ENCODE measurements around the gene RNF20.
A peak's percentile ranks its signal among the peaks of the same experiment; 100 is the strongest.

DNA sequence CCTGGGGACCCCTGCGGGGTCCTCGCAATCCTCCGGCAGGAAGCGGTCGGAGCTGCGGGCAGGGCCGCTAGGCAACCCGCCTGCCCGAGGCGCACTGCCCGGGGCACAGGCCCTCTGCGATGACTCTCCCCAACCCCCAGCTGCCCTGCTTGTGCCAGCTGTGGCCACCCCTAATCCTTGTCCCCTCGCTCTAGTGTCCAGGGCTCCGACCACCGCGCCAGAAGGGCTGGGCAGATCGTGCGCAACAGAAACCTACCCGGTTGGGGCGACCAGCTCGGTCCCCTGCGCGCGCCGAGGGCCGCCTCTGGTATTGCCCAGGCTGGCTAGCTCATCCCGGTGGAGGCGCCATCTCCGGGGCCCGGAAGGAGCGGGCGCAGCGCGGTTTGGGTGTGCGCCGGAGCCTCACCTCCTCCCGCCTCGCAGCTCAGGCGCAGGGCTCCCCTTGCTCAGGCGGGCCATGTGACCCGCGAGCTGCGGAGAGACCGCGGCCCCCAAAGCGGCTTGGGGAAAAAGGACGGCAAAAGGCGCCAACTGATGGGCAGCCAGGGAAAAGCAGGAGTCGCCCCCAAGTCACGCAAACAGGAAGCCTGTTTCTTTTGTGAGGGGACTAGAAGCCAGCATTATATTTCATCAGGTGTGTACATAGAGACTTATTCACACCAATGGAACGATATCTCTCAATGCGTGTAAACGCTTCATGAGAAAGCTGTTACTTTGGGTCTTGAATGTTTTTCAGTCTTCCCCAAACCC is 46.8 kb upstream of the RNF20 start:
- TF ChIP-seq RBAK (tag by site-specific recombination; IDR thresholded peaks at IDR 0.05) = no peak
- TF ChIP-seq, protein P1, sequence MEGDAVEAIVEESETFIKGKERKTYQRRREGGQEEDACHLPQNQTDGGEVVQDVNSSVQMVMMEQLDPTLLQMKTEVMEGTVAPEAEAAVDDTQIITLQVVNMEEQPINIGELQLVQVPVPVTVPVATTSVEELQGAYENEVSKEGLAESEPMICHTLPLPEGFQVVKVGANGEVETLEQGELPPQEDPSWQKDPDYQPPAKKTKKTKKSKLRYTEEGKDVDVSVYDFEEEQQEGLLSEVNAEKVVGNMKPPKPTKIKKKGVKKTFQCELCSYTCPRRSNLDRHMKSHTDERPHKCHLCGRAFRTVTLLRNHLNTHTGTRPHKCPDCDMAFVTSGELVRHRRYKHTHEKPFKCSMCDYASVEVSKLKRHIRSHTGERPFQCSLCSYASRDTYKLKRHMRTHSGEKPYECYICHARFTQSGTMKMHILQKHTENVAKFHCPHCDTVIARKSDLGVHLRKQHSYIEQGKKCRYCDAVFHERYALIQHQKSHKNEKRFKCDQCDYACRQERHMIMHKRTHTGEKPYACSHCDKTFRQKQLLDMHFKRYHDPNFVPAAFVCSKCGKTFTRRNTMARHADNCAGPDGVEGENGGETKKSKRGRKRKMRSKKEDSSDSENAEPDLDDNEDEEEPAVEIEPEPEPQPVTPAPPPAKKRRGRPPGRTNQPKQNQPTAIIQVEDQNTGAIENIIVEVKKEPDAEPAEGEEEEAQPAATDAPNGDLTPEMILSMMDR (tag by site-specific recombination; IDR thresholded peaks at IDR 0.05) = peak; percentile 73
- TF ChIP-seq ZNF785 (tag by site-specific recombination; IDR thresholded peaks at IDR 0.05) = no peak
- no peak for TF ChIP-seq KLF9 (tag by site-specific recombination; IDR thresholded peaks at IDR 0.05; ENCODE audit: low read depth)
- peak; percentile 45 for TF ChIP-seq ZNF510 (tag by site-specific recombination; IDR thresholded peaks at IDR 0.05; ENCODE audit: insufficient replicate concordance)
- no peak for TF ChIP-seq ZBTB7A (tag by site-specific recombination; IDR thresholded peaks at IDR 0.05; ENCODE audit: low read depth)
- TF ChIP-seq ZBTB1 (tag by site-specific recombination; IDR thresholded peaks at IDR 0.05) = no peak; the same call in 1 of the 2 replicates
- TF ChIP-seq, protein P2, sequence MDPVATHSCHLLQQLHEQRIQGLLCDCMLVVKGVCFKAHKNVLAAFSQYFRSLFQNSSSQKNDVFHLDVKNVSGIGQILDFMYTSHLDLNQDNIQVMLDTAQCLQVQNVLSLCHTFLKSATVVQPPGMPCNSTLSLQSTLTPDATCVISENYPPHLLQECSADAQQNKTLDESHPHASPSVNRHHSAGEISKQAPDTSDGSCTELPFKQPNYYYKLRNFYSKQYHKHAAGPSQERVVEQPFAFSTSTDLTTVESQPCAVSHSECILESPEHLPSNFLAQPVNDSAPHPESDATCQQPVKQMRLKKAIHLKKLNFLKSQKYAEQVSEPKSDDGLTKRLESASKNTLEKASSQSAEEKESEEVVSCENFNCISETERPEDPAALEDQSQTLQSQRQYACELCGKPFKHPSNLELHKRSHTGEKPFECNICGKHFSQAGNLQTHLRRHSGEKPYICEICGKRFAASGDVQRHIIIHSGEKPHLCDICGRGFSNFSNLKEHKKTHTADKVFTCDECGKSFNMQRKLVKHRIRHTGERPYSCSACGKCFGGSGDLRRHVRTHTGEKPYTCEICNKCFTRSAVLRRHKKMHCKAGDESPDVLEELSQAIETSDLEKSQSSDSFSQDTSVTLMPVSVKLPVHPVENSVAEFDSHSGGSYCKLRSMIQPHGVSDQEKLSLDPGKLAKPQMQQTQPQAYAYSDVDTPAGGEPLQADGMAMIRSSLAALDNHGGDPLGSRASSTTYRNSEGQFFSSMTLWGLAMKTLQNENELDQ (tag by site-specific recombination; IDR thresholded peaks at IDR 0.05; ENCODE audit: low read depth) = no peak
- TF ChIP-seq, protein P3, sequence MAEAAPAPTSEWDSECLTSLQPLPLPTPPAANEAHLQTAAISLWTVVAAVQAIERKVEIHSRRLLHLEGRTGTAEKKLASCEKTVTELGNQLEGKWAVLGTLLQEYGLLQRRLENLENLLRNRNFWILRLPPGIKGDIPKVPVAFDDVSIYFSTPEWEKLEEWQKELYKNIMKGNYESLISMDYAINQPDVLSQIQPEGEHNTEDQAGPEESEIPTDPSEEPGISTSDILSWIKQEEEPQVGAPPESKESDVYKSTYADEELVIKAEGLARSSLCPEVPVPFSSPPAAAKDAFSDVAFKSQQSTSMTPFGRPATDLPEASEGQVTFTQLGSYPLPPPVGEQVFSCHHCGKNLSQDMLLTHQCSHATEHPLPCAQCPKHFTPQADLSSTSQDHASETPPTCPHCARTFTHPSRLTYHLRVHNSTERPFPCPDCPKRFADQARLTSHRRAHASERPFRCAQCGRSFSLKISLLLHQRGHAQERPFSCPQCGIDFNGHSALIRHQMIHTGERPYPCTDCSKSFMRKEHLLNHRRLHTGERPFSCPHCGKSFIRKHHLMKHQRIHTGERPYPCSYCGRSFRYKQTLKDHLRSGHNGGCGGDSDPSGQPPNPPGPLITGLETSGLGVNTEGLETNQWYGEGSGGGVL (tag by site-specific recombination; IDR thresholded peaks at IDR 0.05) = no peak
- TF ChIP-seq, protein P4, sequence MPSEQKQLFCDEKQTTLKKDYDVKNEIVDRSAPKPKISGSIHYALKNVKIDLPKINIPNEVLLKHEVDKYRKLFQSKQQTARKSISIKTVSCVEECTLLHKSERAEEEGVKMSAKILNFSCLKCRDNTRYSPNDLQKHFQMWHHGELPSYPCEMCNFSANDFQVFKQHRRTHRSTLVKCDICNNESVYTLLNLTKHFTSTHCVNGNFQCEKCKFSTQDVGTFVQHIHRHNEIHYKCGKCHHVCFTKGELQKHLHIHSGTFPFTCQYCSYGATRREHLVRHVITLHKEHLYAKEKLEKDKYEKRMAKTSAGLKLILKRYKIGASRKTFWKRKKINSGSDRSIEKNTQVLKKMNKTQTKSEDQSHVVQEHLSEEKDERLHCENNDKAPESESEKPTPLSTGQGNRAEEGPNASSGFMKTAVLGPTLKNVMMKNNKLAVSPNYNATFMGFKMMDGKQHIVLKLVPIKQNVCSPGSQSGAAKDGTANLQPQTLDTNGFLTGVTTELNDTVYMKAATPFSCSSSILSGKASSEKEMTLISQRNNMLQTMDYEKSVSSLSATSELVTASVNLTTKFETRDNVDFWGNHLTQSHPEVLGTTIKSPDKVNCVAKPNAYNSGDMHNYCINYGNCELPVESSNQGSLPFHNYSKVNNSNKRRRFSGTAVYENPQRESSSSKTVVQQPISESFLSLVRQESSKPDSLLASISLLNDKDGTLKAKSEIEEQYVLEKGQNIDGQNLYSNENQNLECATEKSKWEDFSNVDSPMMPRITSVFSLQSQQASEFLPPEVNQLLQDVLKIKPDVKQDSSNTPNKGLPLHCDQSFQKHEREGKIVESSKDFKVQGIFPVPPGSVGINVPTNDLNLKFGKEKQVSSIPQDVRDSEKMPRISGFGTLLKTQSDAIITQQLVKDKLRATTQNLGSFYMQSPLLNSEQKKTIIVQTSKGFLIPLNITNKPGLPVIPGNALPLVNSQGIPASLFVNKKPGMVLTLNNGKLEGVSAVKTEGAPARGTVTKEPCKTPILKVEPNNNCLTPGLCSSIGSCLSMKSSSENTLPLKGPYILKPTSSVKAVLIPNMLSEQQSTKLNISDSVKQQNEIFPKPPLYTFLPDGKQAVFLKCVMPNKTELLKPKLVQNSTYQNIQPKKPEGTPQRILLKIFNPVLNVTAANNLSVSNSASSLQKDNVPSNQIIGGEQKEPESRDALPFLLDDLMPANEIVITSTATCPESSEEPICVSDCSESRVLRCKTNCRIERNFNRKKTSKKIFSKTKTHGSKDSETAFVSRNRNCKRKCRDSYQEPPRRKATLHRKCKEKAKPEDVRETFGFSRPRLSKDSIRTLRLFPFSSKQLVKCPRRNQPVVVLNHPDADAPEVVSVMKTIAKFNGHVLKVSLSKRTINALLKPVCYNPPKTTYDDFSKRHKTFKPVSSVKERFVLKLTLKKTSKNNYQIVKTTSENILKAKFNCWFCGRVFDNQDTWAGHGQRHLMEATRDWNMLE (tag by site-specific recombination; conservative IDR thresholded peaks at IDR 0.05; ENCODE audit: low read depth) = no peak
- TF ChIP-seq ZEB2 (tag by site-specific recombination; IDR thresholded peaks at IDR 0.05) = peak; percentile 34; the same call in 1 of the 2 replicates
- TF ChIP-seq, protein P5, sequence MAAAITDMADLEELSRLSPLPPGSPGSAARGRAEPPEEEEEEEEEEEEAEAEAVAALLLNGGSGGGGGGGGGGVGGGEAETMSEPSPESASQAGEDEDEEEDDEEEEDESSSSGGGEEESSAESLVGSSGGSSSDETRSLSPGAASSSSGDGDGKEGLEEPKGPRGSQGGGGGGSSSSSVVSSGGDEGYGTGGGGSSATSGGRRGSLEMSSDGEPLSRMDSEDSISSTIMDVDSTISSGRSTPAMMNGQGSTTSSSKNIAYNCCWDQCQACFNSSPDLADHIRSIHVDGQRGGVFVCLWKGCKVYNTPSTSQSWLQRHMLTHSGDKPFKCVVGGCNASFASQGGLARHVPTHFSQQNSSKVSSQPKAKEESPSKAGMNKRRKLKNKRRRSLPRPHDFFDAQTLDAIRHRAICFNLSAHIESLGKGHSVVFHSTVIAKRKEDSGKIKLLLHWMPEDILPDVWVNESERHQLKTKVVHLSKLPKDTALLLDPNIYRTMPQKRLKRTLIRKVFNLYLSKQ (tag by site-specific recombination; IDR thresholded peaks at IDR 0.05; ENCODE audit: borderline replicate concordance) = no peak

Data from HEK293 (cell line).